Heart left ventricle (tissue), 13 donors: ENCODE data around the gene ATAD3B.

ENCODE experiments used
- CTCF ChIP-seq, 12 donors: fragments of 200-600 bp; sonication (generic) in 4 of 12; IDR thresholded peaks; one replicate each; pipeline versions ENCODE4 v1.5.0 to v1.8.0; 2018 to 2022; ENCODE audit warnings: antibody characterized with exemption in 12 of 12, mild to moderate bottlenecking in 5 of 12
- POLR2A ChIP-seq, 2 donors: fragments of 450-650 bp; IDR thresholded peaks; one replicate each; pipeline ENCODE4 v1.6.1; 2017; ENCODE audit warnings: antibody characterized with exemption in 2 of 2, mild to moderate bottlenecking in 2 of 2, moderate library complexity in 2 of 2
- donor health status: ischemic (EF 13 %, LVEDD 7.1; RV severe dilation, severe dysfunction).
- donor health status: DM: no; HTN: yes; CAD: no.
- donor health status: DM: no; HTN: no; CAD: no.
- donor health status: ischemic (EF 25% LVEDD 6.9; RV normal size, moderate dysfunction).
- donor health status: ischemic (EF 25% LVEDD 5.7; RV mildly dilated, moderate dysfunction).
- donor health status: ischemic (EF 35%, LVEDD 5.7; RV mildly dilated, moderate dysfunction).
- donor health status: nonischemic (EF 11% LVEDD 7.7; RV severe dilation, severe dysfunction).
- donor health status: DM: yes; HTN: yes; CAD: no.
- donor health status: PGD.
- donor health status: ischemic (EF 29% LVEDD 5.4; RV normal size, mild dysfunction).
- donor health status: nonischemic (EF 23%, LVEDD 6.1; RV moderate dilation, normal function).

GRCh38 chr1:1487701-1488100 is 16.1 kb downstream of the ATAD3B start:
- TF ChIP-seq CTCF (IDR thresholded peaks at IDR 0.05): no peak
- no peak for TF ChIP-seq POLR2A (IDR thresholded peaks at IDR 0.05)
